Measurements from ENCODE around the gene TP53AIP1. TPM values are rescaled to one million over a fixed set of nuclear protein-coding genes. Genes with fewer than 3 reads are reported as not detected.

TP53AIP1 gene
- total RNA-seq, 1 experiment from 2014 or later = 0.11 TPM

DNA sequence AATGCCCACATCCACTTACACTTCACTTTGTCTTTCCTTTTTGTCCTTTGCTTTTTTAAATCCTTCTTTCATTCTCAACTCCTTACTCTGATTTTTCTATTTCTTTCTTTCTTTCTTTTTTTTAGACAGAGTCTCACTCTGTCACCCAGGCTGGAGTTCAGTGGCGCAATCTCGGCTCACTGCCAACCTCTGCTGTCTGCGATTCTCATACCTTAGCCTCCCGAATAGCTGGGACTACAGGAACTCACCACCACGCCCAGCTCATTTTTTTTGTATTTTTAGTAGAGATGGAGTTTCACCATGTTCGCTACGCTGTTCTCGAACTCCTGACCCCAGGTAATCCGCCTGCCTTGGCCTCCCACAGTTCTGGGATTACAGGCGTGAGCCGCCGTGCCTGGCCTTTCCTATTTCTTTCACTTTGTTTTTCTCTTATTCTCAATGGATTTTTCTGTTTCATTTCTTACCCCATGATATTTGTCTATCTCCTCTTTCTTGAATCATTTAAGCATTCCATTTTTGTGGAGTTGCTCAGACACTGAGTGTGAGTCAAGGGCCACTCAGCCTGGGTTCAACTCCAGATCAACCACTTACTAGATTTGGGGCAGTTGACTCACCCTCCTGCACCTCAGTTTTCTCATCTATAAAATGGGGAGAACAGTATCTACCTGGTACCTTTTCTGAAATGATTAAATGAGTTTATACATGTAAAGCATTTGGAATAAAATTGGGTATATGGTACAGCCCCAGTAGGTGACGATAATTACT lies 43.9 kb downstream of the TP53AIP1 start:
- CTCF ChIA-PET = interaction anchor here (1.0 kb wide), 1 partner anchor 13 kb away, joined by 3 read pairs; no protein-coding TSS in a partner anchor
- H3K9me3 Mint-ChIP-seq (ENCODE audit: unreplicated experiment) = no peaks in the 10 kb centered on the region
- intact Hi-C loops (cut with micrococcal nuclease; ENCODE audit: unreplicated experiment) = no loop called here
- Histone ChIP-seq H3K4me1 (no peaks in the 10 kb centered on the region), H3K36me3 (ENCODE audit: control insufficient read depth, insufficient read depth, low read length) (no peaks in the 10 kb centered on the region), H3K27me3 (replicated peaks; ENCODE audit: control insufficient read depth, insufficient read depth, low read length) (no peaks in the 10 kb centered on the region), H3K4me3 (ENCODE audit: low read depth, low read length) (no peak overlapping the region), H3K9me3 (no peaks in the 10 kb centered on the region)
- BruUV-seq (replicated peaks) = no TSS peak
- no peak for DNase-seq
- no peaks in the 10 kb centered on the region for H3K4me1 Mint-ChIP-seq (ENCODE audit: low read depth, unreplicated experiment)
- no peaks in the 10 kb centered on the region for H3K36me3 Mint-ChIP-seq (ENCODE audit: insufficient read depth, unreplicated experiment)
- no peak overlapping the region for H3K27ac Mint-ChIP-seq (ENCODE audit: unreplicated experiment)
- POLR2A ChIA-PET = no interaction called here
- TF ChIP-seq, protein P1, sequence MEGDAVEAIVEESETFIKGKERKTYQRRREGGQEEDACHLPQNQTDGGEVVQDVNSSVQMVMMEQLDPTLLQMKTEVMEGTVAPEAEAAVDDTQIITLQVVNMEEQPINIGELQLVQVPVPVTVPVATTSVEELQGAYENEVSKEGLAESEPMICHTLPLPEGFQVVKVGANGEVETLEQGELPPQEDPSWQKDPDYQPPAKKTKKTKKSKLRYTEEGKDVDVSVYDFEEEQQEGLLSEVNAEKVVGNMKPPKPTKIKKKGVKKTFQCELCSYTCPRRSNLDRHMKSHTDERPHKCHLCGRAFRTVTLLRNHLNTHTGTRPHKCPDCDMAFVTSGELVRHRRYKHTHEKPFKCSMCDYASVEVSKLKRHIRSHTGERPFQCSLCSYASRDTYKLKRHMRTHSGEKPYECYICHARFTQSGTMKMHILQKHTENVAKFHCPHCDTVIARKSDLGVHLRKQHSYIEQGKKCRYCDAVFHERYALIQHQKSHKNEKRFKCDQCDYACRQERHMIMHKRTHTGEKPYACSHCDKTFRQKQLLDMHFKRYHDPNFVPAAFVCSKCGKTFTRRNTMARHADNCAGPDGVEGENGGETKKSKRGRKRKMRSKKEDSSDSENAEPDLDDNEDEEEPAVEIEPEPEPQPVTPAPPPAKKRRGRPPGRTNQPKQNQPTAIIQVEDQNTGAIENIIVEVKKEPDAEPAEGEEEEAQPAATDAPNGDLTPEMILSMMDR (IDR thresholded peaks at IDR 0.05; ENCODE audit: insufficient read depth in 1 of 2, low read depth in 1 of 2, low read length in 1 of 2, severe bottlenecking in 1 of 2, unreplicated experiment in 1 of 2) = no peak
- H3K27me3 Mint-ChIP-seq (ENCODE audit: insufficient read depth, unreplicated experiment) = peaks cover 11% of the 10 kb centered on the region
- H3K4me3 Mint-ChIP-seq (ENCODE audit: unreplicated experiment) = no peak overlapping the region

- H3K27me3 Mint-ChIP-seq (ENCODE audit: insufficient read depth, unreplicated experiment) = peaks cover 11% of the 10 kb centered on the region
- no peak overlapping the region for H3K27ac Mint-ChIP-seq (ENCODE audit: unreplicated experiment)
- intact Hi-C loops (cut with micrococcal nuclease; ENCODE audit: unreplicated experiment) = no loop called here
- H3K36me3 ChIP-seq (ENCODE audit: control insufficient read depth, insufficient read depth, low read length) = no peaks in the 10 kb centered on the region
- POLR2A ChIA-PET = no interaction called here
- no peak for DNase-seq
- no peaks in the 10 kb centered on the region for H3K9me3 ChIP-seq
- no peaks in the 10 kb centered on the region for H3K27me3 ChIP-seq (replicated peaks; ENCODE audit: control insufficient read depth, insufficient read depth, low read length)
- TF ChIP-seq, protein P1 (IDR thresholded peaks at IDR 0.05; ENCODE audit: insufficient read depth in 1 of 2, low read depth in 1 of 2, low read length in 1 of 2, severe bottlenecking in 1 of 2, unreplicated experiment in 1 of 2) = no peak
- no peaks in the 10 kb centered on the region for H3K36me3 Mint-ChIP-seq (ENCODE audit: insufficient read depth, unreplicated experiment)
- no peaks in the 10 kb centered on the region for H3K4me1 Mint-ChIP-seq (ENCODE audit: low read depth, unreplicated experiment)
- H3K4me3 Mint-ChIP-seq (ENCODE audit: unreplicated experiment) = no peak overlapping the region
- no TSS peak for BruUV-seq (replicated peaks)
- CTCF ChIA-PET = no interaction called here
- no peaks in the 10 kb centered on the region for H3K4me1 ChIP-seq
- H3K9me3 Mint-ChIP-seq (ENCODE audit: unreplicated experiment) = no peaks in the 10 kb centered on the region
- H3K4me3 ChIP-seq (ENCODE audit: low read depth, low read length) = no peak overlapping the region
Measured at GRCh38 chr11:128897826-128898225, 44.8 kb downstream of the TP53AIP1 start.

DNA sequence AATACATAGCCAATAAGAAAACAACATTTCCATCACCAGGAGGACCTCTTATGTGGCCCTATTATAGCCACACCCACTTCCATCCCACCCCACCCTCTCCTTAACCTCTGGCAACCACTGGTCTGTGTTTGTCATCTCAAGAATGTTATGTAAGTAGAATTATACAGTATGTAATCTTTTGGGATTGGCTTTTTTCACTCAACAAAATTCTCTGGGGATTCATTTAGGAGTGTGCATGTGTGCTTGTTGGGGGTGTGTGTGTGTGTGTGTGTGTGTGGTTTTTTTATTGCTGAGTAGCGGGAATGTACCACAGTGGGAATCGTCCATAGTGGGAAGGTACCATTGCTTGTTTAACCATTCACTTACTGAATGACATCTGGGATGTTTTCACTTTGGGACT lies 46.3 kb downstream of the TP53AIP1 start:
- H3K4me3 Mint-ChIP-seq (ENCODE audit: unreplicated experiment) = no peak overlapping the region
- Histone ChIP-seq H3K36me3 (ENCODE audit: control insufficient read depth, insufficient read depth, low read length) (no peaks in the 10 kb centered on the region), H3K9me3 (no peaks in the 10 kb centered on the region), H3K27me3 (replicated peaks; ENCODE audit: control insufficient read depth, insufficient read depth, low read length) (no peaks in the 10 kb centered on the region), H3K4me3 (ENCODE audit: low read depth, low read length) (no peak overlapping the region), H3K4me1 (no peaks in the 10 kb centered on the region)
- intact Hi-C loops (cut with micrococcal nuclease; ENCODE audit: unreplicated experiment) = no loop called here
- no peaks in the 10 kb centered on the region for H3K36me3 Mint-ChIP-seq (ENCODE audit: insufficient read depth, unreplicated experiment)
- H3K9me3 Mint-ChIP-seq (ENCODE audit: unreplicated experiment) = no peaks in the 10 kb centered on the region
- TF ChIP-seq, protein P1 (IDR thresholded peaks at IDR 0.05; ENCODE audit: insufficient read depth in 1 of 2, low read depth in 1 of 2, low read length in 1 of 2, severe bottlenecking in 1 of 2, unreplicated experiment in 1 of 2) = no peak
- no peak overlapping the region for H3K27ac Mint-ChIP-seq (ENCODE audit: unreplicated experiment)
- POLR2A ChIA-PET = no interaction called here
- no peaks in the 10 kb centered on the region for H3K4me1 Mint-ChIP-seq (ENCODE audit: low read depth, unreplicated experiment)
- CTCF ChIA-PET = no interaction called here
- no TSS peak for BruUV-seq (replicated peaks)
- DNase-seq = no peak
- H3K27me3 Mint-ChIP-seq (ENCODE audit: insufficient read depth, unreplicated experiment) = peaks cover 7% of the 10 kb centered on the region

Measured in Caco-2 (cell line).